WERI-Rb-1 (cell line): ENCODE data around the gene FBXO24.

Experiments used
- DNase-seq: peaks from one replicate; pipeline ENCODE4 v3.0.0-alpha.2; 2020
- H3K27ac ChIP-seq: fragments of 250-450 bp; sonication (Bioruptor Pico); 2 replicates; pipeline ENCODE4 v1.5.1; 2020; ENCODE audit warnings: mild to moderate bottlenecking, moderate library complexity
- H3K27me3 ChIP-seq: fragments of 250-450 bp; sonication (Bioruptor Pico); 2 replicates; pipeline ENCODE4 v1.5.1; 2021; ENCODE audit warnings: mild to moderate bottlenecking, low read depth, moderate library complexity; ENCODE audit not compliant: insufficient read depth, severe bottlenecking
- H3K36me3 ChIP-seq: fragments of 250-450 bp; sonication (Bioruptor Pico); 2 replicates; pipeline ENCODE4 v1.5.1; 2020; ENCODE audit warnings: mild to moderate bottlenecking, moderate library complexity
- H3K4me3 ChIP-seq: 2 replicates; pipeline ENCODE4 v1.5.1; 2011; ENCODE audit warnings: low read depth, mild to moderate bottlenecking, control low read depth, low read length
- H3K9me3 ChIP-seq: fragments of 250-450 bp; sonication (Bioruptor Pico); 2 replicates; pipeline ENCODE4 v1.5.1; 2021; ENCODE audit warnings: mild to moderate bottlenecking, moderate library complexity; ENCODE audit not compliant: severe bottlenecking
- CTCF ChIP-seq: IDR thresholded peaks from 2 replicates; pipeline ENCODE4 v1.5.1; 2011; ENCODE audit warnings: low read depth, mild to moderate bottlenecking, control low read depth, inconsistent platforms, low read length

FBXO24 gene

DNA sequence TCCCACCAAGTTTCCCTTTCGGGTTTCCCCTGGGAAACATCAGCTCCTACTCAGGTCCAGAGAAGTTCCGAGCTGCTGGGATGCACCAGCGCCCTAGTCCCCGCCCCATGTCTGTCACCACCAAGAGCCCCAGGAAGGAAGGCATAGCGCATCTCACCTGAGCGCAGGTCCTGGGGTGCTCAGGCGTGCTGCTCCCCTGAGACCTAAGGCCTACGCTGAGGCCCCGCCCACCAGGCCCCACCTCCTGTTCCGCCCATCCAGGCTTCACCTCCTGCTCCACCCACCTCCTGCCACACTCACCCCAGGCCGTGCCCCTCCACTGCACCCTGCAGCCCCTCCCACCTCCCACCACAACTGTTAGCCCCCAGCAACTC, 56.4 kb downstream of the FBXO24 start:
- Histone ChIP-seq H3K27ac (no peak overlapping the region), H3K36me3 (peaks cover 2% of the 10 kb centered on the region; the same call in 1 of the 2 replicates), H3K4me3 (no peak overlapping the region), H3K9me3 (no peaks in the 10 kb centered on the region), H3K27me3 (no peaks in the 10 kb centered on the region)
- peak; percentile 32 for DNase-seq
- TF ChIP-seq CTCF = no peak

DNA sequence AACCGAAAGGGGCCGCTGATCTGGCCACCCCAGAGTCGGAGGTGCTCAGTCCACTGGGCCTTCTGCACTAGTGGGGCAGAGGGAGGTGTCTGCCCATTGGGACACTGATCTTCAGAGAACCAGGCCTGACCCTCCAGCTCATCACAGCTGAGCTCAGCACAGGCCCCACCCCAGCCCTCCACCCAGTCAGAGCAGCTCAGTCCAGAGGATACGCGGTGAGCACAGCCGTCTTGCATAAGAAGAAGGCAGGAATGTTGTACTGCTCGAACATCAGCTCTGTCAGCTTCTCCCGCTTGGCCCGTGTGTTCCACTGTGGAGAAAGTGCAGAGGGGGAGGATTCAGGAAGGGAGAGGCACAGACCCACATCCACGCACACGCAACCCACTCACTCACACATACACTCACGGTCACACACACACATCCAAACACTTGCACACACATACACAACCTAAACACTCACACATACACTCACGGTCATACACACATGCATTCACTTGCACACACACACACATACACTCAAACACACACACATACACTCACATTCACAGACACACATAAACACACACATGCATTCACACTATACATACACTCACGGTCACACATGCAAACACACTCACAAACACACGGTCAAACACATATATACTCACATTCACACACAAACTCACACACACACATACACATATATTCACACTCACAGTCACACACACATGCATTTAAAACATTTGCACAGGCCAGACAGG, 63.9 kb downstream of the FBXO24 start:
- no peak overlapping the region for H3K4me3 ChIP-seq
- no peak for TF ChIP-seq CTCF
- no peak overlapping the region for H3K27ac ChIP-seq
- no peaks in the 10 kb centered on the region for H3K9me3 ChIP-seq
- no peak for DNase-seq
- H3K27me3 ChIP-seq = no peaks in the 10 kb centered on the region
- peaks cover 13% of the 10 kb centered on the region; the same call in 1 of the 2 replicates for H3K36me3 ChIP-seq
